ENCODE measurements around the gene AK4. TPM values are rescaled to one million over a fixed set of nuclear protein-coding genes. Genes with fewer than 3 reads are reported as not detected.

AK4 gene
- total and polyA plus RNA-seq, 2 of the 8 experiments (the other 6 are each of a cell fraction or from before 2014, with no cell fraction given), result 64.5 to 175 TPM

DNA sequence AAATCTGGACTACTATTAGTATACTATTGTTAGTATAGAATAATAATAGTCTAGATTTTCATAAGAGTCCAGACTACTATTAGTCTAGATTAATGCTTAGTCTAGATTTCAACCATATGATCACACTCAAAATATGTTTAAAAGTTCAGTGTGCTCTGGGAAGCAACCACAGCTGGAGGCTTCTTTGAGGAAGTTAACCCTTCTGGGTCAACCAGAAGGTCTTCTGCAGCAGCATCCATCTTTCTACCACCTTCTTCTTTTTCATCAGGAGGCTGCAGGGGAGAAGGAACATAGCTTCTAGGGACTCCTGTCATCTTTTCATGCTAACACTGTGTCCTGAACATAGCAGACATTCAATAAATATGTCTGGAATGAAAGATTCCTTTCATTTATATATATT, 110.1 kb downstream of the AK4 start (continued):
- no peak for TF ChIP-seq EP300 (IDR thresholded peaks at IDR 0.05; ENCODE audit: borderline replicate concordance in 1 of 2, low read depth in 2 of 2, low read length in 2 of 2)
- no peak for TF ChIP-seq ZNF274 (IDR thresholded peaks at IDR 0.05; ENCODE audit: borderline replicate concordance, extremely low read depth, low read length)
- TF ChIP-seq TBP (IDR thresholded peaks at IDR 0.05; ENCODE audit: low read depth, low read length), result no peak

All from H1 (cell line).